GM12891 (cell line): ENCODE data around the gene TAF6L.

Experiments
- POLR2A ChIP-seq: IDR thresholded peaks from 2 replicates; pipeline ENCODE4 v1.6.1; 2011; ENCODE audit warnings: low read depth, low read length, control low read depth
- POLR2AphosphoS5 ChIP-seq: IDR thresholded peaks from 2 replicates; pipeline ENCODE4 v1.6.1; 2011; ENCODE audit warnings: low read depth, low read length, control low read depth
- SPI1 ChIP-seq: IDR thresholded peaks from 2 replicates; pipeline ENCODE4 v1.6.1; 2011; ENCODE audit warnings: low read depth, low read length, control low read depth

GRCh38 chr11:62786318-62787004 lies 15.3 kb downstream of the TAF6L start:
- TF ChIP-seq POLR2A = no peak
- no peak for TF ChIP-seq POLR2AphosphoS5
- TF ChIP-seq SPI1 = no peak
